Measurements from ENCODE around the gene SMIM14.
"Not testable (repeated sequence)": the region's sequence is repeated elsewhere in the genome, so short reads cannot be mapped to it uniquely, and the experiment has no call there.

The SMIM14 gene

GRCh38 chr4:39543034-39543433, 95.6 kb downstream of the SMIM14 start:
- Histone ChIP-seq H3K9ac (ENCODE audit: insufficient read length, low read depth) (no peak overlapping the region), H3K4me1 (ENCODE audit: insufficient read depth, insufficient read length) (no peaks in the 10 kb centered on the region), H3K4me3 (ENCODE audit: insufficient read length, low read depth) (no peak overlapping the region), H3K36me3 (ENCODE audit: insufficient read depth, insufficient read length, low read length) (no peaks in the 10 kb centered on the region), H3K9me3 (ENCODE audit: insufficient read depth, low read length) (peaks cover 6% of the 10 kb centered on the region; the same call in 1 of the 2 replicates), H3K27me3 (ENCODE audit: insufficient read depth, insufficient read length) (no peaks in the 10 kb centered on the region)
- TF ChIP-seq ZNF274 (IDR thresholded peaks at IDR 0.05; ENCODE audit: low read depth, low read length) (no peak), YY1 (IDR thresholded peaks at IDR 0.05; ENCODE audit: insufficient read depth, insufficient read length) (no peak), SUZ12 (IDR thresholded peaks at IDR 0.05; ENCODE audit: extremely low read depth, insufficient read depth, insufficient read length) (no peak)
- DNase-seq (ENCODE audit: low read depth, low spot score), result no peak

- no peaks in the 10 kb centered on the region for H3K27me3 ChIP-seq (ENCODE audit: insufficient read depth, insufficient read length)
- TF ChIP-seq YY1 (IDR thresholded peaks at IDR 0.05; ENCODE audit: insufficient read depth, insufficient read length) (no peak), ZNF274 (IDR thresholded peaks at IDR 0.05; ENCODE audit: low read depth, low read length) (no peak), SUZ12 (IDR thresholded peaks at IDR 0.05; ENCODE audit: extremely low read depth, insufficient read depth, insufficient read length) (no peak)
- no peak overlapping the region for H3K4me3 ChIP-seq (ENCODE audit: insufficient read length, low read depth)
- H3K9me3 ChIP-seq (ENCODE audit: insufficient read depth, low read length), result peaks cover 6% of the 10 kb centered on the region; the same call in 1 of the 2 replicates
- no peak overlapping the region for H3K9ac ChIP-seq (ENCODE audit: insufficient read length, low read depth)
- no peaks in the 10 kb centered on the region for H3K36me3 ChIP-seq (ENCODE audit: insufficient read depth, insufficient read length, low read length)
- no peaks in the 10 kb centered on the region for H3K4me1 ChIP-seq (ENCODE audit: insufficient read depth, insufficient read length)
- DNase-seq (ENCODE audit: low read depth, low spot score), result no peak
Observed at GRCh38 chr4:39542611-39543012, 96.1 kb downstream of the SMIM14 start.

- TF ChIP-seq YY1 (IDR thresholded peaks at IDR 0.05; ENCODE audit: insufficient read depth, insufficient read length) (no peak), ZNF274 (IDR thresholded peaks at IDR 0.05; ENCODE audit: low read depth, low read length) (no peak), SUZ12 (IDR thresholded peaks at IDR 0.05; ENCODE audit: extremely low read depth, insufficient read depth, insufficient read length) (no peak)
- H3K36me3 ChIP-seq (ENCODE audit: insufficient read depth, insufficient read length, low read length), result no peaks in the 10 kb centered on the region
- H3K9me3 ChIP-seq (ENCODE audit: insufficient read depth, low read length), result peaks cover 6% of the 10 kb centered on the region; the same call in 1 of the 2 replicates
- no peak overlapping the region for H3K4me3 ChIP-seq (ENCODE audit: insufficient read length, low read depth)
- DNase-seq (ENCODE audit: low read depth, low spot score), result no peak
- no peaks in the 10 kb centered on the region for H3K4me1 ChIP-seq (ENCODE audit: insufficient read depth, insufficient read length)
- H3K27me3 ChIP-seq (ENCODE audit: insufficient read depth, insufficient read length), result no peaks in the 10 kb centered on the region
- H3K9ac ChIP-seq (ENCODE audit: insufficient read length, low read depth), result no peak overlapping the region
Observed at GRCh38 chr4:39541987-39542610, 96.6 kb downstream of the SMIM14 start.

- no peak for TF ChIP-seq ZNF274 (IDR thresholded peaks at IDR 0.05; ENCODE audit: low read depth, low read length)
- no peak for TF ChIP-seq YY1 (IDR thresholded peaks at IDR 0.05; ENCODE audit: insufficient read depth, insufficient read length)
- no peak for TF ChIP-seq SUZ12 (IDR thresholded peaks at IDR 0.05; ENCODE audit: extremely low read depth, insufficient read depth, insufficient read length)
- H3K27me3 ChIP-seq (ENCODE audit: insufficient read depth, insufficient read length), result no peaks in the 10 kb centered on the region
- DNase-seq (ENCODE audit: low read depth, low spot score), result no peak
- H3K4me1 ChIP-seq (ENCODE audit: insufficient read depth, insufficient read length), result no peaks in the 10 kb centered on the region
- H3K36me3 ChIP-seq (ENCODE audit: insufficient read depth, insufficient read length, low read length), result no peaks in the 10 kb centered on the region
- H3K4me3 ChIP-seq (ENCODE audit: insufficient read length, low read depth), result no peak overlapping the region
- no peak overlapping the region for H3K9ac ChIP-seq (ENCODE audit: insufficient read length, low read depth)
- H3K9me3 ChIP-seq (ENCODE audit: insufficient read depth, low read length), result peaks cover 6% of the 10 kb centered on the region; the same call in 1 of the 2 replicates
Observed at GRCh38 chr4:39539089-39539611, 99.5 kb downstream of the SMIM14 start.

GRCh38 chr4:39533541-39533940, 105.1 kb downstream of the SMIM14 start:
- no peak overlapping the region for H3K4me3 ChIP-seq (ENCODE audit: insufficient read length, low read depth)
- H3K36me3 ChIP-seq (ENCODE audit: insufficient read depth, insufficient read length, low read length), result peaks cover 16% of the 10 kb centered on the region
- no peak for TF ChIP-seq SUZ12 (IDR thresholded peaks at IDR 0.05; ENCODE audit: extremely low read depth, insufficient read depth, insufficient read length)
- no peak for TF ChIP-seq ZNF274 (IDR thresholded peaks at IDR 0.05; ENCODE audit: low read depth, low read length)
- TF ChIP-seq YY1 (IDR thresholded peaks at IDR 0.05; ENCODE audit: insufficient read depth, insufficient read length), result no peak
- H3K9me3 ChIP-seq (ENCODE audit: insufficient read depth, low read length), result peaks cover 38% of the 10 kb centered on the region; the same call in 1 of the 2 replicates
- DNase-seq (ENCODE audit: low read depth, low spot score), result no peak
- no peak overlapping the region for H3K9ac ChIP-seq (ENCODE audit: insufficient read length, low read depth)
- no peaks in the 10 kb centered on the region for H3K4me1 ChIP-seq (ENCODE audit: insufficient read depth, insufficient read length)
- no peaks in the 10 kb centered on the region for H3K27me3 ChIP-seq (ENCODE audit: insufficient read depth, insufficient read length)

DNA sequence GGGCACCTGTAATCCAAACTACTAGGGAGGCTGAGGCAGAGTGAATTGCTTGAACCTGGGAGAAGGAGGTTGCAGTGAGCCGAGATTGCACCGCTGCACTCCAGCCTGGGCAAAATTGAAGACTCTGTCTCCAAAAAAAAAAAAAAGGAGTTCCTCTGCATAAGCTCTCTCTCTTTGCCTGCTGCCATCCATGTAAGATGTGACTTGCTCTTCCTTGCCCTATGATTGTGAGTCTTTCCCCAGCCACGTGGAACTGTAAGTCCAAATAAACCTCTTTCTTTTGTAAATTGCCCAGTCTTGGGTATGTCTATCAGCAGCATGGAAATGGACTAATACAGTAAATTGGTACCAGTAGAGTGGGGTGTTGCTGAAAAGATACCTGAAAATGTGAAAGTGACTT, 106.4 kb downstream of the SMIM14 start:
- H3K4me1 ChIP-seq (ENCODE audit: insufficient read depth, insufficient read length); DNase-seq (ENCODE audit: low read depth, low spot score); H3K27me3 ChIP-seq (ENCODE audit: insufficient read depth, insufficient read length); H3K4me3 ChIP-seq (ENCODE audit: insufficient read length, low read depth); H3K9ac ChIP-seq (ENCODE audit: insufficient read length, low read depth): not testable (repeated sequence)
- Histone ChIP-seq H3K36me3 (ENCODE audit: insufficient read depth, insufficient read length, low read length) (peaks cover 16% of the 10 kb centered on the region), H3K9me3 (ENCODE audit: insufficient read depth, low read length) (peaks cover 38% of the 10 kb centered on the region; the same call in 1 of the 2 replicates)

DNA sequence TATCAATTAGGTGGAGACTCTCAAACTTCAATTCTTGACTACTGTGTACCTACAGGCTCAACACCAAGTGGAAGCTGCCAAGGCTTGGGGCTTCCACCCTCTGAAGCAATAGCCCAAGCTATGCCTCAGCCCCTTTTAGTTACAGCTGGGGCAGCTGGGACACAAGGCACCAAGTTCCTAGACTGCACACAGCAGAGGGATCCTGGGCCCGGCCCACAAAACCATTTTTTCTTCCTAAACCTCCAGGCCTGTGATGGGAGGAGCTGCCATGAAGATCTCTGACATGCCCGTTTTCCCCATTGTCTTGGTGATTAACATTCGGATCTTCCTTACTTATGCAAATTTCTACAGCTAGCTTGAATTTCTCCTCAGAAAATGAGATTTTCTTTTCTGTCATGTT, 108.0 kb downstream of the SMIM14 start:
- no peak for DNase-seq (ENCODE audit: low read depth, low spot score)
- H3K4me3 ChIP-seq (ENCODE audit: insufficient read length, low read depth), result no peak overlapping the region
- no peak for TF ChIP-seq YY1 (IDR thresholded peaks at IDR 0.05; ENCODE audit: insufficient read depth, insufficient read length)
- no peak for TF ChIP-seq ZNF274 (IDR thresholded peaks at IDR 0.05; ENCODE audit: low read depth, low read length)
- TF ChIP-seq SUZ12 (IDR thresholded peaks at IDR 0.05; ENCODE audit: extremely low read depth, insufficient read depth, insufficient read length), result no peak
- H3K27me3 ChIP-seq (ENCODE audit: insufficient read depth, insufficient read length), result no peaks in the 10 kb centered on the region
- peaks cover 16% of the 10 kb centered on the region for H3K36me3 ChIP-seq (ENCODE audit: insufficient read depth, insufficient read length, low read length)
- no peak overlapping the region for H3K9ac ChIP-seq (ENCODE audit: insufficient read length, low read depth)
- no peaks in the 10 kb centered on the region for H3K4me1 ChIP-seq (ENCODE audit: insufficient read depth, insufficient read length)
- peaks cover 38% of the 10 kb centered on the region; the same call in 1 of the 2 replicates for H3K9me3 ChIP-seq (ENCODE audit: insufficient read depth, low read length)
